Bone marrow (tissue), 2 donors: ENCODE data around the gene TRMT44.
"Not testable (repeated sequence)": the region's sequence is repeated elsewhere in the genome, so short reads cannot be mapped to it uniquely, and the experiment has no call there.

Source experiments
- DNase-seq, 2 donors: peaks; one replicate each; lab custom pipeline; 2025; lab: John Stamatoyannopoulos, UW

TRMT44 gene

DNA sequence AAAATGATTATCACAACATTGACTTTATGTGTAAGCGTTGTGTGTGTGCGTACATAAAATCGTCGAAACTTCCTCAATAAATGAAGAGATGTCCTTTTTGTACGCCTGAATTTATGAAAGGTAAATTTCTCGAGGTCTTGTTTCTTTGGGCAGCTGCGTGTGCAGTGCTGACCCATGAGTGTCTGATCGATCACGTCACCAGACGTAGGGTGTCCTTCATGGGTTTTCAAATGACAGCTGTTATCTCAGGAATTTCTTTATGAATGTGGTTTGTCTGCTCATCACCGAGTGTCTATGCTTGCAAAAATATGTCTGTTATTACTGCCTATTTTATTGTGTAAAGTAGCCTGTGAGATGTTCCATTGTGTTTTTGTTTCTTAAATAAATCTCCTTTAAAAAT, 71.9 kb downstream of the TRMT44 start:
- DNase-seq = no peak

DNA sequence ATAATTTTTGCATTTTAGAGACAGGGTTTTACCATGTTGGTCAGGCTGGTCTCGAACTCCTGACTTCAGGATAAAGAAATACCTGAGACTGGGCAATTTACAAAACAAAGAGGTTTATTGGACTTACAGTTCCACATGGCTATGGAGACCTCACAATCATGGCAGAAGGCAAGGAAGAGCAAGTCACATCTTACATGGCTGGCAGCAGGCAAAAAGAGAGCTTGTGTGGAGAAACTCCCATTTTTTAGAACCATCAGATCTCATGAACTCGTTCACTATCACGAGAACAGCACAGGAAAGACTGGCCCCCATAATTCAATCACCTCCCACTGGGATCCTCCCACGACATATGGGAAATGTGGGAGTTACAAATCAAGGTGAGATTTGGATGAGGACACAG, 72.5 kb downstream of the TRMT44 start:
- not testable (repeated sequence) for DNase-seq

DNA sequence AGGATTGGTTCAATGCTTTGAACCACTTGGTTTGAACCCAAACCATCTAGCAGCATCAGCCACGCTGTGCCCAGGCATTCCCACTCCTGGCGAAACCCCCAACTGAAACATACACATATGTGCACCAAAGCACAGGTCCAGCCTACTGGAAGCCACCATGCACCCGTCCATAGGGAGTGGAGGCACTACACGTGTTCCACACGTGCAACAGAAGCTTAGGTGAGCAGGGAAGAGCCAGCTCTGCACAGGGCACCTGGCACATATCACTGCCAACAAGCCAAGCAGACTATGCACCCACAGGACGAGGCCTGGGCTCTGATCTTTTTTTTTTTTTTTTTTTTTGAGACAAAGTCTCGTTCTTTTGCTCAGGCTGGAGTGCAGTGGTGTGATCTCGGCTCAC, 73.4 kb downstream of the TRMT44 start:
- DNase-seq = no peak

DNA sequence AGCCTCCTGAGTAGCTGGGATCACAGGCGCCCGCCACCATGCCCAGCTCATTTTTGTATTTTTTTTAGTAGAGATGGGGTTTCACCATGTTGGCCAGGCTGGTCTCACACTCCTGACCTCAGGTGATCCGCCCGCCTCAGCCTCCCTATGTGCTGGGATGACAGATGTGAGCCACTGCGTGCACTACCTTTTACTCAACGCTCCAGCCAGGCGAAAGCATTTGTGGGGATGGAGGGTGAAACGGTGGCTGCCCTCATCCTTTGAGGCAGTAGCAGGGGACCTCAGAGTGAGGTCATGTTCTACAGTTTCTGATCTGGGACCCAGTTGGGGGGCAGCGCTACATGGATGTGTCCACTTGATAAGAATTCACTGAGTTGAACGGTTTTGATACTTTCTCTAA, 73.8 kb downstream of the TRMT44 start:
- DNase-seq = no peak

DNA sequence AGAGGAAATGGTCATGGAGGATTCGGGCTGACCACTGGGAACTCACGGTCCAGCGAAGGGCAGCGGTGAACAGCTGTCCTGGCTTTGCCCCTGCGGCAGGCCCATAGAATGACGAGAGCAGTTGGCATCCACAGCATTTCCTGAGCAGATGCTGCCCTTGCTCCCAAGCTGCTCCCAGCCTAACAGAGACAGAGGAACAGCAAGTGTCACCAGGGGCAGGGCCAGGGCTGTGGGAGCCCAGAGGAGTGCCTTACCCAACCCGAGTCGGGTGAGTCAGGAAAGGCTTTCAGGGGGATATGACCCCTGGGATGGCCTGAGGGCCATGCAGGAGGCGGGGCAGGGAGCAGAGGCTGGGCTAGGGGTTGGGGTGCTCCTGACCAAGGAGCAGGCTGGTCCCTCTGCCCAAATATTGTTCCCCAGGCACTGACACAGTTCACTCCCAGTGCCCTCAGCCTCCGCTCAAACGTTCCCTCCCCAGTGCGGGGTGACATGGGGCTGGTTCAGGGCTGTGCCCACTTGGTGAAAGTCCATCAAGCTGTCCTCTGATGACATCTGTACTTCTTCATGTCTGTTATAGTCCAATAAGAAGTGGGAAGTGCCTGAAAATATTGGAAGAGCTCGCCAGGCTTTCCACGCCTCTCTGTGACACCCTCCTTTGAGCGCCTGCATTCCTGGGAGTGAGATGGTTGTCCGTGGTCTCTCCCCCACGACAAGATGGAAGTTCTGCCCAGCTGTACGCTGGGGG, 74.9 kb downstream of the TRMT44 start:
- no peak for DNase-seq

DNA sequence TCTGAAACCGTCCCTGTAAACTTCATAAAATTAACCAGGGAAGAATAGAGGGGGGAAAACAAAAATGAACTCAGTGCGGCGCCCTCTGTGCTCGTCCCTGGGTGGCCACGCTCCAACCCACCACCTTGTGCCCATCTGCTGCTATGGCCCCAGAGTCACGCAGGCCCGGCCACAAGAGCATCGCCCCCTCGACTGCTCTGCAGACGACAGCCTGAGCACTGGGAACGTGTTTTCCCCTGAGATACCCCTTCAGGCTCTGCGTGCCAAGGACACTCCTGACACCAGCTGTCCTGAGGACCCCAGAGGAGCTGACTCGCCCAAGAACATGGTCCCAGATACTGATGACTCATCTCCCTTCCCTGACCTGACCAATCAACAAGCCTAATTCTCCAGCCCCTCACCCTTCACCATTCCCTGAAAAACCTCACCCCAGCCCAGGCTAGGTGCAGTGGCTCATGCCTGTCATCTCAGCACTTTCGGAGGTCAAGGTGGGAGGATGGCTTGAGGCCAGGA, 75.5 kb downstream of the TRMT44 start:
- DNase-seq = no peak

DNA sequence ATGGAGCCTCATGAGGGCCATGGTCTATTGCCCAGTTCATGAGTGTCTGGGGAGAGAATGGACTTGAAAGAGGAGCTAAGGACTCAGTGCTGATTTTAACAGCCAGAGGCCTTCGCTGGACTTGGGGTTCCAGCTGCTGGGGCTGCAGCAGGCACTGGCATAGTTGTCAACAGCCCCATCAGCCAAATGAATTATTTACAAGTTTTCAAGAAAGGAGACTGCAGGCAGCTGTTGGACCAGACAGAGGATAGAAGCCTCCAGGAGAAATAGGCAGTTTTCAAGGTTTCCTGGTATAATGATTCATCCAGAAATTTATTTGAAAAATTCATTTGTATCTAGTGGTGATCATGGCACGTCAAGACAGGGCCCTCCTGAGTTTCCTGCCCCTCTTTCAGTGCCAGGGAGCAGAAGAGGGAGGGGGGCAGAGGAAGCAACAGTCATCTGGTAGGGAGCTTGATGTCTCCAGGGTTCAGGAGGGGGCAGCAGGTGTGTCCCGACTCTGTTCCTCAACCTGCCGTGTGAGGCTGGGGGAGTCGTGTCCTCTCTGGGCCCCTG, 76.5 kb downstream of the TRMT44 start:
- DNase-seq = no peak

DNA sequence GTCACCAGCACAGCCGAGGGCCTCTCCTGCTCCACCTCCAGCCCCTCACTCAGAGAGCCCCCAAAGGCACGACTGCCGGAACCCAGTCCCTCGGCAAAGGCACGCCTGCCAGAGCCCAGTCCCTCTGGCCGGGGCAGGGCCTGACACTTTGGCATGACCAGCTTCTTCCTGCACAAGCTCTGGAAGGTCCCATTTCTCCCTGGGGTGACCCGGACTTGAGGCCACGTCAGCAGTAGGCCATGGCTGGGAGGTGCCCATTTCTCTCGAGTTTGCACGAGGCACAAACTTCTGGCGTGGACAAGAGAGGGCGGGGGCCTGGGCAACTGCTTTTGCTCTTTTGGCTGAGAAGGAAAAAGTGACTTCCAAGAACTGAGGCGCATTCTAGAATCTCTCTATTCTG, 77.4 kb downstream of the TRMT44 start:
- no peak for DNase-seq

DNA sequence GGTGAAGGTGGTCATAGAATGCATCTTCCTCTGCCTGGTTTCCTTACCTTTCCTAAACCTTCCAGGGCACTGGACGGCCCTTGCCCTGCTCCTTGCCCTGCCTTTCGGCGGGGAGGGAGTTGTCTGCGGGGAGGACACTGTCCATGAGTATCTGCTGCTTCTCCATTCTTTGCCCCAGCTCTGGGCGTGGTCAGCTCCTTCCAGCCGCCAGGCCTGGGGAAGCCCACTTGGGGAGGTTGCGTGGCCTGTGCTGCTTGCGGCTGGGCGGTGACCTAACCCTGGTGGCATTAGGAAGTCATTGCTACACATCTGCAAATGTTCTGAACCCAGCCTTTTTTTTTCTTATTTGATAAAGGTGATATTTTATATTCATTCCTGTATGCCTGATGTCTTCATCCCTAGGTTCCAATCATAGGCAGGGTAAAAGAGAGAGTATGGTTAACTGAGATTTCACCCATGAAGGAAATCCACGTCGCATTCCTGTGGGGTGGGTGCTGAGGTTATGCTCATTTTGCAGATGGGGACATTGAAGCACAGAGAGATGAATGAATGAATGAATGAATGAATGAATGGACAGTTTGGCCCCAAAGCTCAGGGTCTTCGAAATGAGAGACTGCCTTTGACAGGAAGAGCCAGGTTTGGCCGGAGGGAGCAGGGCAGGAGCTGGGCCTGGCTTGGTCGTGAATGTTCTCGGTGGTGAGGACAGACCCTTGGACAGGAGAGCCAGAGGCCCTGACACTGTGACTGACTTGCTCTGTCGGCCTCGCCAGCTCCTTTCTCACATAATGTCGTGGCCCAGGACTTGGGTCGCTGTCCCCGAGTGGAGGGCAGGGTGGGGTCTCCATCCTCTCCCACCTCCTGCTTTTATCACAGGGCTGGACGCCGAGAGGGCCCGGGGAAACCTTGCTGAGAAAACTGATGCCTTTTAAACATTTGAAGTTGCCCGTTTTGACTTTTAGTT, 81.9 kb downstream of the TRMT44 start:
- DNase-seq = no peak

DNA sequence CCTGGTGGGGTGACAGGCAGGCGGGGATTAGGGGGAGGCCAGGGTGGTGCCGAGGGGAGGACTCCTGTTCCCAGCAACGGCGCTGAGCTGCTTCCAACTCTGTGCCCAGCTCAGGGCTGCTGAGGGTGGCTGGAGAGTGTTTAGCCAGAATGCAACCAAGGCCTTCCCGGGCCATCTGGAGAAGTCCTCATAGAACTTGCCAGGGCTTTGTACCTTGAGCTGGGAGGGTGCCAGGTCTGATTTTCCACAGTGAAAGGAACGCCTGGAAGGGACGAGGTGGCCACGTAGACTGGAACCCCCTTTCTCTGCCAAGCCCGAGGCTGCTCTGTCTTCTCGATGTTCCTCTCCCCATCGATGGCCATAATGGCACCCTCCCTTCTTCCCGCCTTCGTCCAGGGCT, 82.6 kb downstream of the TRMT44 start:
- DNase-seq = no peak

DNA sequence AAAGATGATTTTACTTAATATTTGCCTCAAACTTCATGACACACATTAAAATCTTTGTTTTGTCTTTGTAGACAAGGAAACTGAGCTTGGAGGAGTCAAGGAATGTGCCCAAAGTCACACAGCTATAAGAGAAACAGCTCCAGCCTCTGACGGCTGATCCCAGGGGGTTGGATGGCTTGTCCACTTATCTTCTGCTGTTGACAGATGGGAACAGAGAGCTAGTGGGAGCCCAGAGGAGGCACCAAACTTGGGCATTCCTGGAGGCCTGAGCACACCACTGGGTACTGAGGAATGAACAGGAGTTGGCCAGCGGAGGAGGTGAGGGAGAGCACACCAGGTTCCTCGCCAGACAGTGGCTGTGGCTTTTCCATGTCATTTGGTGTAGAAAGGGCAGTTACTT, 83.2 kb downstream of the TRMT44 start:
- DNase-seq = no peak

DNA sequence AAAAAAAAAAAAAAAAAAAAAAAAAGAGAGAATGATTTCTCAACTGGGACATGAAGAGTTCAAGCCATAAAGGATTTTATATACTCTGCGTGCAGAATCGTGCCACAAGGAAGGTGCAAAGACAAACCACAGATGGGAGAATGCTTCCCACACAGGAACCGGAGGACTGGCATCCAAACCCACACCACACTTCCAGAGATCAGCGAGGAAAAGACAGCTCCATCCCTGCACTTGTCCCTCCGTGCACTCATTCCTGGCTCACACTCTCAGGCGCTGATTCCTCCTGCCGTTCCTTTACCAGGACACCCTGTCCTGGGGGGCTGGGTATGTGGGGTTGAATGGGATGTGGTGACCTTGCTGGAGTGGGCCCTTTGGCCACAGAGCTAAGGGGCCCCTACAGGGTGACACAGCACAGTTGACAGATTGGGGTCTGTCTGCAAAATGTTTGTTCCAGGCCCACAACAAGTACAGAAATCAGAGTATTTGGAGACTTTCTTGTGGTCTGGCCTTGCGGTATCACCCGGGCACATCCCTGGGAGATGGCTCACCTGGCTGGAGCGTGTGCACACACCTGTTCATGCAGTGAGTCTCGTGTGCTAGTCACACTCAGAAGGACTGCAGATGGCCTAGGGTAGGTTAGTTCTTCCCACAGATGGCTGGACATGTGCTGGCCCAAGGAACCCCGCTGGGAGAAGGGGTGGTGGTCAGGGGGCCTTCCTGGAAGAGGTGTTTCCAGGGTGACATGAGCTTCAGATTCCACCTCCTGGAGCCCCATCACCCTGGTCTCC, 84.2 kb downstream of the TRMT44 start:
- DNase-seq = no peak

DNA sequence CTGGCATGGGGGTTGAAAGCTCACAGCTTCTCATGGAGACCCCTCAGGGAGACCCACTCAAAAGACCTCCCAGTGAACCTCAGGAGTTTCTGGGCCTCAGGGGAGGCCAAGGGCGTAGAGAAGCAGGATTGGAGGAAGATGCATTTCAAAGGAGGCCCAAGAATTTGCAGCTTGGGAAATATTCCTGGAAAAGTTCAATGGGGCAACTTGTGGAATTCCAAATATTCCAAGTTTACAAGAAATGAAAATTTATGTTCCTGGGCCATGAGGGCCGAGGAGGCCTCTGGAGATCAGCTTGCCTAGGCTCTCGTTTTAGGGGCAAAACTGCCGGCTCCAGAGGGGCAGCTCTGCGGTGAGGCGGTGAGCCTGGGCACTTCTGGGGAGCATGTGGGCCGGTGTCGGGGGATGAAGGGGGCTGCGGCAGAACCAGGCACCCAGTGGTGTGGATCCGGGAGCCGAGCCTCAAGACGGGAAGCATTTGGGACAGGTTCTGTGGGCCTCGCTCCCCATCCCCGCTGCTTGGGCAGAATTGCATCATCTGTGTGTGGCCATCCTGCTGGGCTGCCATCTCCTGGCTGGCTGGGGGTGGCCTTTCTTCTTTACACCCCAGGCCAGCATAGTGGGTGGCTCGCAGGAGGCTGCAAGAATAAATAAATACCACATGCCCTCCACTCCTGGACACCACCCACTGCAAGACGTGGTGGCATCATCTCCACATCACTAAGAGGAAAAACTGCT, 85.0 kb downstream of the TRMT44 start:
- no peak for DNase-seq
